Trophoblast cell (in vitro differentiated cells and primary cell): ENCODE measurements around the gene DUSP1.

ENCODE experiments used
- DNase-seq, 2 donors: peaks; one replicate each; pipeline ENCODE4 v3.0.0-alpha.2; 2016
- H2AFZ ChIP-seq: 2 replicates; pipeline ENCODE4 v1.6.1; 2013; ENCODE audit warnings: low read length, moderate library complexity, mild to moderate bottlenecking; ENCODE audit not compliant: insufficient read depth, poor library complexity
- H2AK5ac ChIP-seq: 2 replicates; pipeline ENCODE4 v1.6.1; 2013; ENCODE audit warnings: mild to moderate bottlenecking, low read length
- H2BK120ac ChIP-seq: 2 replicates; pipeline ENCODE4 v1.6.1; 2013; ENCODE audit warnings: low read length, mild to moderate bottlenecking, moderate library complexity; ENCODE audit not compliant: insufficient read depth, poor library complexity
- H2BK12ac ChIP-seq: 2 replicates; pipeline ENCODE4 v1.6.1; 2013; ENCODE audit warnings: mild to moderate bottlenecking, low read length, moderate library complexity
- H2BK5ac ChIP-seq: 2 replicates; pipeline ENCODE4 v1.6.1; 2013; ENCODE audit warnings: low read length, low read depth, moderate library complexity, mild to moderate bottlenecking; ENCODE audit not compliant: poor library complexity
- H3K14ac ChIP-seq: 2 replicates; pipeline ENCODE4 v1.6.1; 2013; ENCODE audit warnings: mild to moderate bottlenecking, low read length
- H3K18ac ChIP-seq: 2 replicates; pipeline ENCODE4 v1.6.1; 2013; ENCODE audit warnings: mild to moderate bottlenecking, low read length
- H3K23ac ChIP-seq: 2 replicates; pipeline ENCODE4 v1.6.1; 2013; ENCODE audit warnings: low read length
- H3K27ac ChIP-seq: 2 replicates; pipeline ENCODE4 v1.5.1; 2013; ENCODE audit warnings: low read depth, mild to moderate bottlenecking, inconsistent platforms, low read length, moderate library complexity
- H3K27me3 ChIP-seq: 2 replicates; pipeline ENCODE4 v1.6.1; 2013; ENCODE audit warnings: inconsistent platforms, mild to moderate bottlenecking, low read length, moderate library complexity; ENCODE audit not compliant: insufficient read depth
- H3K36me3 ChIP-seq, 2 experiments: 1 replicate in 1 of 2; 2 replicates in 1 of 2; pipeline ENCODE4 v1.6.1; 2013; ENCODE audit warnings: low read length in 2 of 2, mild to moderate bottlenecking in 2 of 2, moderate library complexity in 1 of 2; ENCODE audit not compliant: insufficient read depth in 2 of 2, control insufficient read depth in 1 of 2
- H3K4ac ChIP-seq: 2 replicates; pipeline ENCODE4 v1.6.1; 2013; ENCODE audit warnings: low read depth, mild to moderate bottlenecking, low read length, moderate library complexity
- H3K4me1 ChIP-seq, 2 experiments: 1 replicate in 1 of 2; 2 replicates in 1 of 2; pipeline ENCODE4 v1.6.1; 2013; ENCODE audit warnings: low read length in 2 of 2, mild to moderate bottlenecking in 2 of 2, moderate library complexity in 1 of 2; ENCODE audit not compliant: insufficient read depth in 2 of 2, control insufficient read depth in 1 of 2
- H3K4me2 ChIP-seq: 2 replicates; pipeline ENCODE4 v1.6.1; 2013; ENCODE audit warnings: inconsistent platforms, mild to moderate bottlenecking, low read length, moderate library complexity
- H3K4me3 ChIP-seq: 2 replicates; pipeline ENCODE4 v1.5.1; 2013; ENCODE audit warnings: mild to moderate bottlenecking, low read depth, low read length, inconsistent platforms
- H3K79me1 ChIP-seq: one replicate; pipeline ENCODE4 v1.6.1; 2013; ENCODE audit warnings: low read length
- H3K79me2 ChIP-seq: 2 replicates; pipeline ENCODE4 v1.6.1; 2013; ENCODE audit warnings: low read length, mild to moderate bottlenecking; ENCODE audit not compliant: control insufficient read depth, insufficient read depth, poor library complexity
- H3K9ac ChIP-seq: 2 replicates; pipeline ENCODE4 v1.6.1; 2013; ENCODE audit warnings: mild to moderate bottlenecking, low read length
- H3K9me3 ChIP-seq: 2 replicates; pipeline ENCODE4 v1.6.1; 2013; ENCODE audit warnings: low read depth, mild to moderate bottlenecking, control low read depth, inconsistent platforms, low read length; ENCODE audit not compliant: insufficient read depth
- H4K12ac ChIP-seq: 2 replicates; pipeline ENCODE4 v1.6.1; 2013; ENCODE audit warnings: low read depth, mild to moderate bottlenecking, low read length, moderate library complexity
- H4K8ac ChIP-seq: 2 replicates; pipeline ENCODE4 v1.6.1; 2013; ENCODE audit warnings: low read depth, mild to moderate bottlenecking, low read length, moderate library complexity
- H4K91ac ChIP-seq: one replicate; pipeline ENCODE4 v1.6.1; 2013; ENCODE audit warnings: low read depth, mild to moderate bottlenecking, low read length, moderate library complexity
- WGBS: extraction: QIAGEN DNeasy Blood & Tissue Kit; methylation state at CpG from one replicate; pipeline ENCODE4 v1.1.7; 2013; ENCODE audit warnings: missing lambda C conversion rate; ENCODE audit not compliant: insufficient read length, insufficient coverage; ENCODE audit errors: extremely low coverage; 5-methylcytosine and 5-hydroxymethylcytosine counted together

DUSP1 gene

DNA sequence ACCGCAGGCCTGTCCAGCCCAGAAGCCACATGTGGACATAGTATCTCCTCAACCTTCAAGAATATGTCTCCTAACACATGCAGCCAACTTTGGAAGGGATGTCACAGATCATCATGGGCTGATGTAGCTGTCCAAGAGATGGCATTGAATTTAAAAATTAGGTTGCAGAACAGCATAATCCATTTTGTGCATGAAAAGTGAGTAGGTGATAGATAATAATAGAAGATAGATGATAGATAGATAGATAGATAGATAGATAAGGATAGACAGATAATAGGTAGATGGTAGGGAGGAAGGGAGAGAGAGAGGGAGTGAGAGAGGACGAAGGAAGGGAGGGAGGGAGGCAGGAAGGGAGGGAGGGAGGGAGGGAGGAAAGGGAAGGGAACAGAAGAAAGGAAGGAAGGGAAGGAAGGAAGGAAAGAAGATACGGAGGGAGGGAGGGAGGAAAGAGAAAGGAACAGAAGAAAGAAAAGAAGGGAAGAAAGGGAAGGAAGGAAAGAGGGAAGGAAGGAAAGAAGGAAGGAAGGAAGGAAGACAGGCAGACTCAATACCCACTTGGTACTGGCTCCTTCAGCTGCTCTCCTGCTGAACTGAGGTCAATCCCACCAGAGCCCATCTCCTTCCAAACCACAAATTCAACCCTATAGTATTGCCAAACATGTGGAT, 34.2 kb upstream of the DUSP1 start:
- H4K12ac ChIP-seq: no peak overlapping the region
- H2BK5ac ChIP-seq: no peak overlapping the region
- H3K4me2 ChIP-seq: no peak overlapping the region
- H3K4me1 ChIP-seq: peaks cover 2% of the 10 kb centered on the region in 2 experiments
- H3K79me1 ChIP-seq: no peaks in the 10 kb centered on the region
- no peak overlapping the region for H3K9ac ChIP-seq
- no peak overlapping the region for H3K18ac ChIP-seq
- H3K14ac ChIP-seq: no peak overlapping the region
- H2AK5ac ChIP-seq: no peak overlapping the region
- no peak overlapping the region for H4K91ac ChIP-seq
- H3K27ac ChIP-seq: no peak overlapping the region
- no peaks in the 10 kb centered on the region for H3K27me3 ChIP-seq
- H2AFZ ChIP-seq: no peak overlapping the region
- H3K36me3 ChIP-seq: no peaks in the 10 kb centered on the region
- H2BK12ac ChIP-seq: no peak overlapping the region
- no peak for DNase-seq
- no peaks in the 10 kb centered on the region for H3K79me2 ChIP-seq
- no peak overlapping the region for H3K4me3 ChIP-seq
- H3K9me3 ChIP-seq: peaks cover 1% of the 10 kb centered on the region
- H3K23ac ChIP-seq: no peak overlapping the region
- WGBS: 100% methylated on average over 1 of the region's 3 CpGs
- no peak overlapping the region for H4K8ac ChIP-seq
- H3K4ac ChIP-seq: no peak overlapping the region
- no peak overlapping the region for H2BK120ac ChIP-seq

DNA sequence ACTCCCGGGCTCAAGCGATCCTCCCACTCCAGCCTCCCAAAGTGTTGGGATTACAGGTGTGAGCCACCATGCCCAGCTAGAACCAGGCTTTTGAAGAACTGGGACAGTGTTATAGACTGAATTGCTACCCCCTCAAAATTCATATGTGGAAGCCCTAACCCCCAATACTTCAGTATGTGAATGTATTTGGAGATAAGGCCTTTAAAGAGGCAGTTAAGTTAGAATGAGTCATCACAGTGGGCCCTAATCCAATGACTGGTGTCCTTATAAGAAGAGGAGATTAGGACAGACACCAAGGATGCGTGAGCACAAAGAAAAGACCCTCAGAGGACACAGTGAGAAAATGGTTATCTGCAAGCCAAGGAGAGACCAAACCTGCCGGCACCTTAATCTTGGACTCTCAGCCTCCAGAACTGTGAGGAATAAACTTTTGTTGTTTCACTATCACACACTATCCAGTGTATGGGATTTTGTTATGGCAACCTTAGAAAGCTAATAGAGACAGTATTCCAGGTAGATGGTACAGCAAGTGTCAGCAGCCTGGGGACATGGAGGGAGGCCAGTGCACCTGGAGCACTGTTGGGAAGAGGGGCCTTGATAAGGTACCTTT, 31.7 kb upstream of the DUSP1 start:
- no peak overlapping the region for H3K18ac ChIP-seq
- H2BK120ac ChIP-seq: no peak overlapping the region
- no peak overlapping the region for H4K91ac ChIP-seq
- no peak overlapping the region for H3K9ac ChIP-seq
- H2AFZ ChIP-seq: no peak overlapping the region
- no peaks in the 10 kb centered on the region for H3K27me3 ChIP-seq
- no peak overlapping the region for H3K23ac ChIP-seq
- no peak overlapping the region for H2AK5ac ChIP-seq
- no peak overlapping the region for H3K14ac ChIP-seq
- no peak overlapping the region for H3K4ac ChIP-seq
- no peaks in the 10 kb centered on the region for H3K36me3 ChIP-seq
- H3K27ac ChIP-seq: no peak overlapping the region
- H3K9me3 ChIP-seq: peaks cover 1% of the 10 kb centered on the region
- no peak overlapping the region for H4K8ac ChIP-seq
- H2BK12ac ChIP-seq: no peak overlapping the region
- no peaks in the 10 kb centered on the region for H3K79me1 ChIP-seq
- no peaks in the 10 kb centered on the region for H3K79me2 ChIP-seq
- H3K4me3 ChIP-seq: no peak overlapping the region
- no peak overlapping the region for H2BK5ac ChIP-seq
- no peak overlapping the region for H4K12ac ChIP-seq
- no CpG with 5 or more reads among the region's 4 CpGs for WGBS
- H3K4me1 ChIP-seq: peaks cover 5 to 13% of the 10 kb centered on the region in 2 experiments
- H3K4me2 ChIP-seq: no peak overlapping the region
- DNase-seq: no peak

DNA sequence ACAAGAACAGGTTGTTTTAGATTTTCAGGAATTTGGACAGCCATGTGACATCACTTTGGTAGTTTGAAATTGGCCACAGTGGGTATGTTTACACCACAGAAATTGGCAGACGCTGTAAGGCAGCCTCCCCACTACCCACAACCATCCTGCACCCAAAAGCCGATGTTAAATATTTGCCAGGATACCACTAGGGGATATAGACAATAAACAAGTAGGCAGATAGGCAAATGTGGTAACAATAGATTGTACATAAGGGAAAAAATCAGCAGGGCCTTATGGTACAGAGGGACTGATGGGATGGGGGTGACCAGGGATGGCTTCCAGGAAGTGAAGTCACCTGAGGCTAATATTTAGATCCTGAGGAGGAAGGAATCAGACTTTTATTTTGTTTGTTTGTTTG, 31.1 kb upstream of the DUSP1 start:
- Histone ChIP-seq H3K36me3 (no peaks in the 10 kb centered on the region), H2BK5ac (no peak overlapping the region), H3K4me2 (no peak overlapping the region), H2AFZ (no peak overlapping the region), H3K79me2 (no peaks in the 10 kb centered on the region), H3K4ac (no peak overlapping the region), H3K9ac (no peak overlapping the region), H3K27me3 (no peaks in the 10 kb centered on the region), H3K27ac (no peak overlapping the region), H2BK120ac (no peak overlapping the region), H3K4me1 (peaks cover 6 to 14% of the 10 kb centered on the region in 2 experiments), H2BK12ac (no peak overlapping the region), H2AK5ac (no peak overlapping the region), H3K18ac (no peak overlapping the region), H4K8ac (no peak overlapping the region), H3K23ac (no peak overlapping the region), H4K91ac (no peak overlapping the region), H3K14ac (no peak overlapping the region), H3K79me1 (no peaks in the 10 kb centered on the region), H3K9me3 (peaks cover 1% of the 10 kb centered on the region), H3K4me3 (no peak overlapping the region), H4K12ac (no peak overlapping the region)
- no CpG with 5 or more reads among the region's 2 CpGs for WGBS
- DNase-seq: no peak

- Histone ChIP-seq H3K14ac (no peak overlapping the region), H2AK5ac (no peak overlapping the region), H2AFZ (no peak overlapping the region), H3K4me1 (peaks cover 4 to 14% of the 10 kb centered on the region in 2 experiments), H2BK5ac (no peak overlapping the region), H4K91ac (no peak overlapping the region), H3K9ac (no peak overlapping the region), H3K79me2 (no peaks in the 10 kb centered on the region), H2BK12ac (no peak overlapping the region), H3K9me3 (no peaks in the 10 kb centered on the region), H3K4me3 (no peak overlapping the region), H2BK120ac (no peak overlapping the region), H4K8ac (no peak overlapping the region), H3K79me1 (no peaks in the 10 kb centered on the region), H3K4ac (no peak overlapping the region), H3K23ac (no peak overlapping the region), H3K27me3 (no peaks in the 10 kb centered on the region), H3K27ac (no peak overlapping the region), H4K12ac (no peak overlapping the region), H3K36me3 (no peaks in the 10 kb centered on the region), H3K18ac (no peak overlapping the region), H3K4me2 (no peak overlapping the region)
- DNase-seq: peak; percentile 97 to 99
- no CpG with 5 or more reads among the region's 4 CpGs for WGBS
These were observed 30.2 kb upstream of the DUSP1 start for GRCh38 chr5:172801179-172801671.
